HK-2 (cell line): ENCODE measurements around the gene RPL6.
"Not testable (repeated sequence)": the region's sequence is repeated elsewhere in the genome, so short reads cannot be mapped to it uniquely, and the experiment has no call there.

Source experiments
- DNase-seq: peaks from one replicate; pipeline ENCODE4 v3.0.0-alpha.2; 2018; ENCODE audit not compliant: unreplicated experiment

The RPL6 gene

GRCh38 chr12:112409064-112409905 lies at the start of gene RPL6:
Gene RPL6, minus strand, starts transcription at chr12:112409605. Its CDS starts 949 bp downstream, at chr12:112408656.
- peak; percentile 78 for DNase-seq

GRCh38 chr12:112458751-112459150 lies 49.3 kb upstream of the RPL6 start:
- no peak for DNase-seq

- no peak for DNase-seq
Measured at GRCh38 chr12:112458330-112458729, 48.9 kb upstream of the RPL6 start.

- not testable (repeated sequence) for DNase-seq
Measured at GRCh38 chr12:112457142-112457541, 47.7 kb upstream of the RPL6 start.

- no peak for DNase-seq
Measured at GRCh38 chr12:112456029-112456428, 46.6 kb upstream of the RPL6 start.

- no peak for DNase-seq
Measured at GRCh38 chr12:112450725-112451124, 41.3 kb upstream of the RPL6 start.

- not testable (repeated sequence) for DNase-seq
Measured at GRCh38 chr12:112448165-112448564, 38.8 kb upstream of the RPL6 start.

GRCh38 chr12:112447106-112447505 lies 37.7 kb upstream of the RPL6 start:
- DNase-seq = no peak

GRCh38 chr12:112446008-112446725 lies 36.8 kb upstream of the RPL6 start:
- no peak for DNase-seq

- no peak for DNase-seq
Measured at GRCh38 chr12:112443916-112444315, 34.5 kb upstream of the RPL6 start.

GRCh38 chr12:112440653-112441052 lies 31.2 kb upstream of the RPL6 start:
- DNase-seq = not testable (repeated sequence)

GRCh38 chr12:112439769-112440168 lies 30.4 kb upstream of the RPL6 start:
- no peak for DNase-seq

- not testable (repeated sequence) for DNase-seq
Measured at GRCh38 chr12:112438645-112439044, 29.2 kb upstream of the RPL6 start.

- DNase-seq = no peak
Measured at GRCh38 chr12:112433551-112433950, 24.1 kb upstream of the RPL6 start.

GRCh38 chr12:112431965-112432364 lies 22.6 kb upstream of the RPL6 start:
- no peak for DNase-seq

- no peak for DNase-seq
Measured at GRCh38 chr12:112430929-112431328, 21.5 kb upstream of the RPL6 start.

- no peak for DNase-seq
Measured at GRCh38 chr12:112427760-112428159, 18.4 kb upstream of the RPL6 start.

- DNase-seq = no peak
Measured at GRCh38 chr12:112425582-112426382, 16.4 kb upstream of the RPL6 start.

GRCh38 chr12:112424126-112424525 lies 14.7 kb upstream of the RPL6 start:
- no peak for DNase-seq

GRCh38 chr12:112422531-112422930 lies 13.1 kb upstream of the RPL6 start:
- DNase-seq = no peak

- DNase-seq = no peak
Measured at GRCh38 chr12:112421363-112421762, 12.0 kb upstream of the RPL6 start.

GRCh38 chr12:112420740-112421139 lies 11.3 kb upstream of the RPL6 start:
- DNase-seq = no peak
